NOMO-1 treated with dmso at 0.1 percent for 144 hours (cell line): Measurements from ENCODE around the gene AIFM2.
"Not testable (repeated sequence)": the region's sequence is repeated elsewhere in the genome, so short reads cannot be mapped to it uniquely, and the experiment has no call there.

Source experiments
- DNase-seq: peaks from one replicate; lab custom pipeline; 2025; ENCODE audit not compliant: unreplicated experiment; lab: John Stamatoyannopoulos, UW

The AIFM2 gene

GRCh38 chr10:70096016-70096704, 36.5 kb downstream of the AIFM2 start:
- DNase-seq = no peak

- no peak for DNase-seq
Measured at GRCh38 chr10:70094250-70094649, 38.4 kb downstream of the AIFM2 start.

GRCh38 chr10:70093335-70093944, 39.2 kb downstream of the AIFM2 start:
- DNase-seq = no peak

GRCh38 chr10:70092389-70092718, 40.3 kb downstream of the AIFM2 start:
- DNase-seq = no peak

- DNase-seq = no peak
Measured at GRCh38 chr10:70090951-70091350, 41.7 kb downstream of the AIFM2 start.

GRCh38 chr10:70090013-70090412, 42.6 kb downstream of the AIFM2 start:
- no peak for DNase-seq

- no peak for DNase-seq
Measured at GRCh38 chr10:70088308-70088698, 44.3 kb downstream of the AIFM2 start.

GRCh38 chr10:70087616-70088307, 44.9 kb downstream of the AIFM2 start:
- no peak for DNase-seq

GRCh38 chr10:70085975-70086613, 46.5 kb downstream of the AIFM2 start:
- DNase-seq = no peak

- DNase-seq = no peak
Measured at GRCh38 chr10:70084189-70084588, 48.4 kb downstream of the AIFM2 start.

- DNase-seq = not testable (repeated sequence)
Measured at GRCh38 chr10:70080789-70081188, 51.8 kb downstream of the AIFM2 start.

- no peak for DNase-seq
Measured at GRCh38 chr10:70078937-70079336, 53.7 kb downstream of the AIFM2 start.

GRCh38 chr10:70078329-70078728, 54.3 kb downstream of the AIFM2 start:
- no peak for DNase-seq

- no peak for DNase-seq
Measured at GRCh38 chr10:70074971-70075370, 57.7 kb downstream of the AIFM2 start.

- DNase-seq = no peak
Measured at GRCh38 chr10:70074165-70074564, 58.5 kb downstream of the AIFM2 start.

GRCh38 chr10:70070834-70071233, 61.8 kb downstream of the AIFM2 start:
- DNase-seq = no peak

- no peak for DNase-seq
Measured at GRCh38 chr10:70069346-70069745, 63.3 kb downstream of the AIFM2 start.

- no peak for DNase-seq
Measured at GRCh38 chr10:70068925-70069324, 63.7 kb downstream of the AIFM2 start.

GRCh38 chr10:70067586-70067985, 65.0 kb downstream of the AIFM2 start:
- DNase-seq = no peak

- no peak for DNase-seq
Measured at GRCh38 chr10:70066190-70066589, 66.4 kb downstream of the AIFM2 start.

- no peak for DNase-seq
Measured at GRCh38 chr10:70064486-70064885, 68.1 kb downstream of the AIFM2 start.
